WTC11 (cell line): ENCODE results near the gene ZIC4. TPM values are rescaled to one million over a fixed set of nuclear protein-coding genes. Genes with fewer than 3 reads are reported as not detected.

ENCODE experiments used
- ATAC-seq: fragments of 200-7000 bp; cut with Tn5 transposase; 2 replicates; pipeline ENCODE4 v1.10.0; 2021; ENCODE audit warnings: mild to moderate bottlenecking, moderate library complexity
- CTCF ChIA-PET: fragments of 300-600 bp; sonication (Branson Sonifier 250); formaldehyde crosslinking; loops from one replicate; lab custom pipeline; 2021; ENCODE audit warnings: antibody characterized with exemption; lab: Charles Lee
- POLR2A ChIA-PET: fragments of 350-600 bp; sonication (Branson Sonifier 250); formaldehyde crosslinking; loops from one replicate; lab custom pipeline; 2021; ENCODE audit warnings: antibody characterized with exemption; lab: Charles Lee
- DNase-seq: peaks from one replicate; pipeline ENCODE4 v3.0.0; 2021; ENCODE audit warnings: low spot score
- H3K27ac Mint-ChIP-seq: 2 replicates; pipeline ENCODE4 v1.8.0; 2021; ENCODE audit warnings: mixed read lengths
- H3K27me3 Mint-ChIP-seq: 2 replicates; pipeline ENCODE4 v1.8.0; 2021; ENCODE audit warnings: low read depth, mild to moderate bottlenecking, moderate library complexity, mixed read lengths
- H3K36me3 Mint-ChIP-seq: 2 replicates; pipeline ENCODE4 v1.8.0; 2021; ENCODE audit warnings: mixed read lengths
- H3K4me1 Mint-ChIP-seq: 2 replicates; pipeline ENCODE4 v1.8.0; 2022; ENCODE audit warnings: mixed read lengths
- H3K4me3 Mint-ChIP-seq: 2 replicates; pipeline ENCODE4 v1.8.0; 2021; ENCODE audit warnings: mild to moderate bottlenecking, moderate library complexity, mixed read lengths
- H3K9me3 Mint-ChIP-seq: 2 replicates; pipeline ENCODE4 v1.8.0; 2021; ENCODE audit warnings: mixed read lengths
- CREM ChIP-seq: sonication (generic); formaldehyde crosslinking; IDR thresholded peaks from 2 replicates; pipeline ENCODE4 v1.8.1; 2022; ENCODE audit warnings: mild to moderate bottlenecking, missing genetic modification reagents, moderate library complexity
- ESRRA ChIP-seq: sonication (generic); formaldehyde crosslinking; IDR thresholded peaks from 2 replicates; pipeline ENCODE4 v1.8.1; 2022; ENCODE audit warnings: mild to moderate bottlenecking, missing genetic modification reagents, borderline replicate concordance
- ETV6 ChIP-seq: sonication (generic); formaldehyde crosslinking; IDR thresholded peaks from 2 replicates; pipeline ENCODE4 v1.8.1; 2022; ENCODE audit warnings: mild to moderate bottlenecking, missing genetic modification reagents
- FOXP1 ChIP-seq: sonication (generic); formaldehyde crosslinking; IDR thresholded peaks from 2 replicates; pipeline ENCODE4 v1.8.0; 2022; ENCODE audit warnings: missing genetic modification reagents, mild to moderate bottlenecking, moderate library complexity, borderline replicate concordance
- GRHL2 ChIP-seq: fragments of 250-450 bp; sonication (Bioruptor Pico); IDR thresholded peaks from 2 replicates; pipeline ENCODE4 v1.8.0; 2022; ENCODE audit warnings: mild to moderate bottlenecking, moderate library complexity; ENCODE audit not compliant: insufficient replicate concordance, severe bottlenecking
- JAZF1 ChIP-seq: fragments of 250-450 bp; sonication (Bioruptor Pico); IDR thresholded peaks from 2 replicates; pipeline ENCODE4 v1.9.0; 2021; ENCODE audit warnings: moderate library complexity, mild to moderate bottlenecking, inconsistent platforms
- JUN ChIP-seq: sonication (generic); formaldehyde crosslinking; IDR thresholded peaks from 2 replicates; pipeline ENCODE4 v1.8.0; 2023; ENCODE audit warnings: mild to moderate bottlenecking, missing genetic modification reagents
- KAT7 ChIP-seq: sonication (generic); formaldehyde crosslinking; IDR thresholded peaks from 2 replicates; pipeline ENCODE4 v1.8.1; 2023; ENCODE audit warnings: missing genetic modification reagents, mild to moderate bottlenecking, borderline replicate concordance
- MLX ChIP-seq: sonication (generic); formaldehyde crosslinking; IDR thresholded peaks from 2 replicates; pipeline ENCODE4 v1.8.1; 2023; ENCODE audit warnings: mild to moderate bottlenecking, missing genetic modification reagents, moderate library complexity
- MXD4 ChIP-seq: fragments of 250-450 bp; sonication (Bioruptor Pico); IDR thresholded peaks from 2 replicates; pipeline ENCODE4 v1.8.0; 2021; ENCODE audit warnings: mild to moderate bottlenecking, moderate library complexity, borderline replicate concordance
- MYBL2 ChIP-seq: sonication (generic); formaldehyde crosslinking; IDR thresholded peaks from 2 replicates; pipeline ENCODE4 v1.8.1; 2023; ENCODE audit warnings: mild to moderate bottlenecking, moderate library complexity, missing genetic modification reagents
- PRRX2 ChIP-seq: fragments of 250-450 bp; sonication (Bioruptor Pico); IDR thresholded peaks from 2 replicates; pipeline ENCODE4 v1.8.0; 2021; ENCODE audit warnings: mild to moderate bottlenecking
- RELA ChIP-seq: sonication (generic); formaldehyde crosslinking; IDR thresholded peaks from 2 replicates; pipeline ENCODE4 v1.8.1; 2022; ENCODE audit warnings: missing genetic modification reagents, mild to moderate bottlenecking, borderline replicate concordance
- SOX15 ChIP-seq: fragments of 250-450 bp; sonication (Bioruptor Pico); IDR thresholded peaks from 2 replicates; pipeline ENCODE4 v1.9.0; 2021; ENCODE audit warnings: mild to moderate bottlenecking
- STAT6 ChIP-seq: sonication (generic); formaldehyde crosslinking; conservative IDR thresholded peaks from 2 replicates; pipeline ENCODE4 v1.8.1; 2023; ENCODE audit warnings: mild to moderate bottlenecking, low read depth, missing genetic modification reagents, moderate library complexity
- TCF7 ChIP-seq: sonication (generic); formaldehyde crosslinking; IDR thresholded peaks from 2 replicates; pipeline ENCODE4 v1.8.0; 2022; ENCODE audit warnings: mild to moderate bottlenecking, low read depth, missing genetic modification reagents, moderate library complexity
- ZNF317 ChIP-seq: sonication (generic); formaldehyde crosslinking; IDR thresholded peaks from 2 replicates; pipeline ENCODE4 v1.8.1; 2023; ENCODE audit warnings: low read depth, mild to moderate bottlenecking, moderate library complexity, missing genetic modification reagents, borderline replicate concordance
- ZNF416 ChIP-seq: fragments of 250-450 bp; sonication (Bioruptor Pico); IDR thresholded peaks from 2 replicates; pipeline ENCODE4 v1.9.0; 2021; ENCODE audit warnings: mild to moderate bottlenecking, inconsistent platforms
- total RNA-seq: library from RNA; stranded (reverse); gene quantifications from 3 replicates; pipeline ENCODE4 v1.2.3, GENCODE V29; 2021
- TF ChIP-seq, protein P1 (sequence below): fragments of 250-450 bp; sonication (Bioruptor Pico); IDR thresholded peaks from 2 replicates; pipeline ENCODE4 v1.8.0; 2021; ENCODE audit warnings: mild to moderate bottlenecking
- TF ChIP-seq, protein P2 (sequence below): sonication (generic); formaldehyde crosslinking; IDR thresholded peaks from 2 replicates; pipeline ENCODE4 v1.8.1; 2022; ENCODE audit warnings: mild to moderate bottlenecking, moderate library complexity, missing genetic modification reagents

The ZIC4 gene
- total RNA-seq, 1 experiment from 2014 or later = 3.5 TPM

- ATAC-seq = peak; percentile 56
- peak; percentile 70 for DNase-seq
- Mint-ChIP-seq H3K27me3 (peaks cover 94% of the 10 kb centered on the region), H3K9me3 (no peaks in the 10 kb centered on the region), H3K4me3 (peak overlapping the region; percentile 61), H3K4me1 (peaks cover 75% of the 10 kb centered on the region), H3K36me3 (no peaks in the 10 kb centered on the region), H3K27ac (no peak overlapping the region)
- TF ChIP-seq ETV6 (no peak), GRHL2 (CRISPR knock-in tag) (no peak), ZNF317 (CRISPR knock-in tag) (no peak), MYBL2 (CRISPR knock-in tag) (no peak), PRRX2 (CRISPR knock-in tag) (no peak)
- POLR2A ChIA-PET = interaction anchor here (0.5 to 1.0 kb wide), 2 partner anchors 21 to 438 kb away, joined by 3 to 4 read pairs; no protein-coding TSS in a partner anchor
- CTCF ChIA-PET = interaction anchor here (0.5 to 4.9 kb wide), 13 partner anchors 9 to 237 kb away, joined by 3 to 32 read pairs (median 7); partner anchors contain the start of gene ZIC1
These were observed 49.1 kb downstream of the ZIC4 start for GRCh38 chr3:147356909-147357900.

- H3K4me3 Mint-ChIP-seq = peak overlapping the region; percentile 61
- no peaks in the 10 kb centered on the region for H3K9me3 Mint-ChIP-seq
- peaks cover 87% of the 10 kb centered on the region for H3K27me3 Mint-ChIP-seq
- peaks cover 68% of the 10 kb centered on the region for H3K4me1 Mint-ChIP-seq
- H3K27ac Mint-ChIP-seq = no peak overlapping the region
- no peak for ATAC-seq
- no peaks in the 10 kb centered on the region for H3K36me3 Mint-ChIP-seq
- no peak for DNase-seq
- POLR2A ChIA-PET = interaction anchor here (0.8 to 1.0 kb wide), 2 partner anchors 21 to 37 kb away, joined by 3 to 4 read pairs; no protein-coding TSS in a partner anchor
- CTCF ChIA-PET = interaction anchor here (0.8 to 4.9 kb wide), 14 partner anchors 15 to 260 kb away, joined by 3 to 32 read pairs (median 6); no protein-coding TSS in a partner anchor
- no peak for TF ChIP-seq JUN (CRISPR knock-in tag)
- no peak for TF ChIP-seq MXD4 (CRISPR knock-in tag)
- TF ChIP-seq, protein P1, sequence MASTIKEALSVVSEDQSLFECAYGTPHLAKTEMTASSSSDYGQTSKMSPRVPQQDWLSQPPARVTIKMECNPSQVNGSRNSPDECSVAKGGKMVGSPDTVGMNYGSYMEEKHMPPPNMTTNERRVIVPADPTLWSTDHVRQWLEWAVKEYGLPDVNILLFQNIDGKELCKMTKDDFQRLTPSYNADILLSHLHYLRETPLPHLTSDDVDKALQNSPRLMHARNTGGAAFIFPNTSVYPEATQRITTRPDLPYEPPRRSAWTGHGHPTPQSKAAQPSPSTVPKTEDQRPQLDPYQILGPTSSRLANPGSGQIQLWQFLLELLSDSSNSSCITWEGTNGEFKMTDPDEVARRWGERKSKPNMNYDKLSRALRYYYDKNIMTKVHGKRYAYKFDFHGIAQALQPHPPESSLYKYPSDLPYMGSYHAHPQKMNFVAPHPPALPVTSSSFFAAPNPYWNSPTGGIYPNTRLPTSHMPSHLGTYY (CRISPR knock-in tag) = no peak
- TF ChIP-seq ESRRA (CRISPR knock-in tag) = no peak
- no peak for TF ChIP-seq RELA
- TF ChIP-seq TCF7 (CRISPR knock-in tag) = no peak
- no peak for TF ChIP-seq STAT6 (CRISPR knock-in tag)
- TF ChIP-seq FOXP1 (CRISPR knock-in tag) = no peak
These were observed 50.0 kb downstream of the ZIC4 start for GRCh38 chr3:147356145-147356908.

GRCh38 chr3:147355753-147356090 is 50.6 kb downstream of the ZIC4 start:
- no peak overlapping the region for H3K27ac Mint-ChIP-seq
- DNase-seq (no peak), ATAC-seq (no peak)
- H3K9me3 Mint-ChIP-seq = no peaks in the 10 kb centered on the region
- H3K27me3 Mint-ChIP-seq = peaks cover 81% of the 10 kb centered on the region
- H3K36me3 Mint-ChIP-seq = no peaks in the 10 kb centered on the region
- CTCF ChIA-PET = interaction anchor here (0.6 to 4.9 kb wide), 13 partner anchors 14 to 261 kb away, joined by 3 to 32 read pairs (median 4); no protein-coding TSS in a partner anchor
- H3K4me3 Mint-ChIP-seq = peak overlapping the region; percentile 61
- peaks cover 61% of the 10 kb centered on the region for H3K4me1 Mint-ChIP-seq
- POLR2A ChIA-PET = interaction anchor here (0.6 to 0.8 kb wide), 3 partner anchors 38 to 109 kb away, joined by 3 to 6 read pairs (median 3); partner anchors contain the start of gene ZIC1
- no peak for TF ChIP-seq TCF7 (CRISPR knock-in tag)
- TF ChIP-seq ZNF416 (CRISPR knock-in tag) = no peak
- TF ChIP-seq KAT7 (CRISPR knock-in tag) = no peak
- TF ChIP-seq SOX15 (CRISPR knock-in tag) = no peak
- no peak for TF ChIP-seq JAZF1
- TF ChIP-seq, protein P2, sequence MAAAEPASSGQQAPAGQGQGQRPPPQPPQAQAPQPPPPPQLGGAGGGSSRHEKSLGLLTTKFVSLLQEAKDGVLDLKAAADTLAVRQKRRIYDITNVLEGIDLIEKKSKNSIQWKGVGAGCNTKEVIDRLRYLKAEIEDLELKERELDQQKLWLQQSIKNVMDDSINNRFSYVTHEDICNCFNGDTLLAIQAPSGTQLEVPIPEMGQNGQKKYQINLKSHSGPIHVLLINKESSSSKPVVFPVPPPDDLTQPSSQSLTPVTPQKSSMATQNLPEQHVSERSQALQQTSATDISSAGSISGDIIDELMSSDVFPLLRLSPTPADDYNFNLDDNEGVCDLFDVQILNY (CRISPR knock-in tag) = no peak
- TF ChIP-seq CREM (CRISPR knock-in tag) = no peak
- TF ChIP-seq MLX (CRISPR knock-in tag) = no peak
